Left lung (tissue), 10 donors: ENCODE data around the gene SLC44A3. TPM values are rescaled to one million over a fixed set of nuclear protein-coding genes. Genes with fewer than 3 reads are reported as not detected.

Experiments used
- ATAC-seq: fragments of 200-7000 bp; cut with Tn5 transposase; one replicate; pipeline ENCODE4 v1.9.1; 2020; ENCODE audit warnings: moderate library complexity
- DNase-seq, 4 donors: peaks; one replicate each; pipeline ENCODE4 v3.0.0-alpha.2; 2013 to 2020
- H3K27ac ChIP-seq, 2 donors: fragments of 200-600 bp; sonication (generic) in 1 of 2; one replicate each; pipeline versions ENCODE4 v1.5.0 to v1.8.0; 2020 to 2021
- H3K27me3 ChIP-seq, 2 donors: fragments of 200-600 bp; sonication (generic) in 1 of 2; one replicate each; pipeline versions ENCODE4 v1.5.0 to v1.8.0; 2020 to 2021
- H3K36me3 ChIP-seq, 2 donors: fragments of 200-600 bp; sonication (generic) in 1 of 2; one replicate each; pipeline versions ENCODE4 v1.5.0 to v1.8.0; 2020 to 2021
- H3K4me1 ChIP-seq, 2 donors: fragments of 200-600 bp; one replicate each; pipeline ENCODE4 v1.8.0; 2021
- H3K4me3 ChIP-seq, 2 donors: fragments of 200-600 bp; sonication (generic) in 1 of 2; one replicate each; pipeline versions ENCODE4 v1.5.0 to v1.8.0; 2020 to 2021; ENCODE audit warnings: mild to moderate bottlenecking in 1 of 2
- H3K9me3 ChIP-seq, 2 donors: fragments of 200-600 bp; sonication (generic) in 1 of 2; one replicate each; pipeline versions ENCODE4 v1.5.0 to v1.8.0; 2020 to 2021
- CTCF ChIP-seq, 2 donors: fragments of 200-600 bp; sonication (generic) in 1 of 2; IDR thresholded peaks; one replicate each; pipeline versions ENCODE4 v1.5.0 to v1.8.0; 2021; ENCODE audit warnings: antibody characterized with exemption in 2 of 2
- intact Hi-C, 2 donors: fragments of 100-400 bp; cut with DNase I; formaldehyde crosslinking; loops; one replicate each; pipeline versions ENCODE4 v1.11.2 to v1.14.2; 2022
- polyA plus RNA-seq, 6 donors: library from polyadenylated mRNA; unstranded; fragments of 120-200 nt; gene quantifications; one replicate each; pipeline ENCODE4 v1.2.1, GENCODE V29; 2013; ENCODE audit not compliant: insufficient read length in 6 of 6
- total RNA-seq, 2 donors: library from RNA; stranded (reverse); fragmentation: NEBNext Ultra II Directional; extraction: Animal tissue kit (Norgen Biotek cat#: 25700); gene quantifications; one replicate each; pipeline ENCODE4 v1.2.1, GENCODE V29; 2021
- donor health status: DM: no; HTN: yes; CAD: no.
- donor health status: DM: no; HTN: no; CAD: no.

Gene SLC44A3
- total and polyA plus RNA-seq, 8 donors = 14.1 to 49.9 (median 37.6) TPM

DNA sequence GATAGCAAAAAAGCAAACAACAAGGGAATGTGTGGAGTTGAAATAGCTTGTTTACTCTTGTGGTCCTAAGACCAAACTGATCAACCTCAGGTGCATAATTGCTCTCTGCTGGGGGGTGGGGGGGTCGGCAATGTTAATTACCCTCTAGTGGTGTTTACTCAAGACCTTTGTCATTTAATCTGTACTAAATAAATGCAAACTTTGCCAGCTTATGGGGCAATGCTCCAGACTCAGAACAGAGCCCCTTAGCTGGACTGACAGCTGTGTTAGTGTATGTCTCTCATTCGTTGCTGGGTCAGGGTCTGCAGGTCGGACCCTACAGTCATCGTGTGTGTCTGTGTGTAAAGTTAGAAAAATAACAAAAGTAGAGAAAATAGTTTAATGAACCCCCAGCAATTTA lies 7.2 kb upstream of the SLC44A3 start:
- DNase-seq = no peak
- Histone ChIP-seq H3K27me3 (no peaks in the 10 kb centered on the region), H3K4me1 (no peaks in the 10 kb centered on the region), H3K36me3 (no peaks in the 10 kb centered on the region), H3K27ac (no peak overlapping the region), H3K9me3 (no peaks in the 10 kb centered on the region), H3K4me3 (no peak overlapping the region)
- TF ChIP-seq CTCF (IDR thresholded peaks at IDR 0.05) = no peak
- intact Hi-C loops = no loop called here
- no peak for ATAC-seq

DNA sequence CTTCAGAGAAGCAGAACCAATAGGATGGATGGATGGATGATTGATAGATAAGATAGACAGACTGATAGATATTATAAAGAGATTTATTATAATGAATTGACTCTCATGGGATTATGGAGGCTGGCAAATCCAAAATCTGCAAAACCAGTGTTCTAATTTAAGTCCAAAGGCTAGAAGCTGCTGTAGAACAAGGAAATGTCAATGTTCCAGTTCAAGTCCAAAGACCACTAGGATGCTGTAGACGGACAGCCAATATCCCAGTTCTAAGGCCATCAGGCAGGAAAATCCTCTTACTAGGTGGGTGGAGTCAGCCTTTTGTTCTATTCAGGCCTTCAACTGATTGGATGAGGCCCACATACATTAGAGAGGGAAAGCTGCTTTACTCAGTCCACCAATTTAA lies 4.1 kb upstream of the SLC44A3 start:
- peaks cover 0 to 22% of the 10 kb centered on the region in 2 donors for H3K27me3 ChIP-seq
- ATAC-seq (no peak), DNase-seq (no peak)
- TF ChIP-seq CTCF (IDR thresholded peaks at IDR 0.05) = no peak
- H3K9me3 ChIP-seq = no peaks in the 10 kb centered on the region
- intact Hi-C loops = no loop called here
- no peak overlapping the region for H3K4me3 ChIP-seq
- no peaks in the 10 kb centered on the region for H3K36me3 ChIP-seq
- H3K27ac ChIP-seq = no peak overlapping the region
- H3K4me1 ChIP-seq = peaks cover 0 to 18% of the 10 kb centered on the region in 2 donors

- Histone ChIP-seq H3K36me3 (no peaks in the 10 kb centered on the region), H3K9me3 (no peaks in the 10 kb centered on the region), H3K27ac (no peak overlapping the region), H3K4me3 (no peak overlapping the region), H3K4me1 (peaks cover 0 to 18% of the 10 kb centered on the region in 2 donors), H3K27me3 (peaks cover 0 to 37% of the 10 kb centered on the region in 2 donors)
- no peak for TF ChIP-seq CTCF (IDR thresholded peaks at IDR 0.05)
- intact Hi-C loops = no loop called here
- no peak for ATAC-seq
- no peak for DNase-seq
These were observed 2.4 kb upstream of the SLC44A3 start for GRCh38 chr1:94817712-94818111.

- Histone ChIP-seq H3K4me3 (peak overlapping the region; percentile 53 to 59), H3K27me3 (peaks cover 0 to 52% of the 10 kb centered on the region in 2 donors), H3K4me1 (peaks cover 0 to 18% of the 10 kb centered on the region in 2 donors), H3K36me3 (no peaks in the 10 kb centered on the region), H3K9me3 (no peaks in the 10 kb centered on the region), H3K27ac (peak overlapping the region in 1 of 2 donors; percentile 39)
- no peak for DNase-seq
- intact Hi-C loops = no loop called here
- peak; percentile 35 for ATAC-seq
- no peak for TF ChIP-seq CTCF (IDR thresholded peaks at IDR 0.05)
These were observed 766 bp upstream of the SLC44A3 start for GRCh38 chr1:94819238-94819944.

DNA sequence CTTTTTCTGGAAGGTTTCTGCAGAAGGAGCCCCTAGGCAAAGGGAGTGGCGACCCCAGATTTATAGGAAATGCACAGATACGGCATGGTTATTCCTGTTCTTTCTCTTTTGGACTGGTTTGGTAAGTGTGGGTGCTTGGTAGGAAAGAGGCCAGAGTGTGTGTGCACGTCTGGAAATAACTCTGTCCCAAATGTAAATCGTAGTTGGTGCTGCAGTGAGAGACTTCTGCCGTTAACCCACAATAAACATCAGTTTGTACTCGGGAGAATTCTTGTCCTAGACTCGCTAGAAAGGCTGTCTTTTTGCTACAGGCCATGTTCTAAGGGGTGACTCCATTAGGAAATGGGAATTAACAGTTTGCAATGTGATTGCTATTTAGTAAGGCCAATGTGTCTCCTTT lies 779 bp downstream of the SLC44A3 start:
- Histone ChIP-seq H3K4me3 (peak overlapping the region; percentile 53 to 59), H3K27me3 (peaks cover 0 to 54% of the 10 kb centered on the region in 2 donors), H3K4me1 (peaks cover 0 to 18% of the 10 kb centered on the region in 2 donors), H3K36me3 (no peaks in the 10 kb centered on the region), H3K27ac (peak overlapping the region in 1 of 2 donors; percentile 61), H3K9me3 (no peaks in the 10 kb centered on the region)
- DNase-seq (peak in 1 of 4 donors; percentile 13), ATAC-seq (peak; percentile 39)
- TF ChIP-seq CTCF (IDR thresholded peaks at IDR 0.05) = no peak
- intact Hi-C loops = no loop called here
